Mucosa of rectum (tissue), 2 donors: ENCODE results near the gene CX3CR1.

ENCODE experiments used
- H3K27ac ChIP-seq, 2 donors: one replicate each; pipeline ENCODE4 v1.7.0; 2013; ENCODE audit warnings: inconsistent platforms in 2 of 2, low read depth in 2 of 2, low read length in 2 of 2
- H3K27me3 ChIP-seq, 2 donors: one replicate each; pipeline ENCODE4 v1.7.0; 2013; ENCODE audit warnings: low read length in 2 of 2; ENCODE audit not compliant: control insufficient read depth in 2 of 2, insufficient read depth in 2 of 2
- H3K36me3 ChIP-seq, 2 donors: one replicate each; pipeline ENCODE4 v1.7.0; 2013; ENCODE audit warnings: low read length in 2 of 2; ENCODE audit not compliant: control insufficient read depth in 2 of 2, insufficient read depth in 2 of 2
- H3K4me1 ChIP-seq, 2 donors: one replicate each; pipeline ENCODE4 v1.7.0; 2013; ENCODE audit warnings: low read length in 2 of 2, mild to moderate bottlenecking in 1 of 2; ENCODE audit not compliant: control insufficient read depth in 2 of 2, insufficient read depth in 2 of 2
- H3K4me3 ChIP-seq, 2 donors: one replicate each; pipeline ENCODE4 v1.7.0; 2013; ENCODE audit warnings: low read length in 2 of 2
- H3K9ac ChIP-seq, 2 donors: one replicate each; pipeline ENCODE4 v1.7.0; 2013; ENCODE audit warnings: low read length in 2 of 2, low read depth in 1 of 2, mild to moderate bottlenecking in 1 of 2
- H3K9me3 ChIP-seq, 2 donors: one replicate each; pipeline ENCODE4 v1.7.0; 2013; ENCODE audit warnings: low read length in 2 of 2; ENCODE audit not compliant: control insufficient read depth in 2 of 2
- donor health status: healthy.
- donor health status: Normal muscosa, but diverticular disease.

CX3CR1 gene

DNA sequence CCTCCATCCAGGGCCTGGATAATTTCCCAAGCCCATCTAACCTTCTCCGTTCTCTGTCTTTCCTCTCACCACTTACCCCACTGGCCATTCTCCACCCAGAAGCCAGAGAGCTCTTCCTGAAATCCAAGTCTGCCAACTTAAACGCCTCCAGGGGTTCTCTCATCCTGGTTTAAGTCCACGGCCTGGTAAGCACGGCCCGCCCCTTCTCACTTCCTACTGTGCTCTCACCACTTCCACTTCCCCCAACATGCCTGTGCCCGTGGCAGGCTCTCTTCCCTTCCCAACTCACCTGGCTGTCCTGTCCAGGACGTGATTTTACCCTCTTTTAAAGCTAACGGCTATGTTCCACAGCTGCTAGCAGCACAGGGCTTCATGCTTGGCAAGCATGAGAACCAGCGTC is 1.7 kb upstream of the CX3CR1 start:
- Histone ChIP-seq H3K36me3 (no peaks in the 10 kb centered on the region), H3K27me3 (no peaks in the 10 kb centered on the region), H3K4me3 (no peak overlapping the region), H3K9me3 (no peaks in the 10 kb centered on the region), H3K4me1 (no peaks in the 10 kb centered on the region), H3K9ac (no peak overlapping the region), H3K27ac (no peak overlapping the region)

DNA sequence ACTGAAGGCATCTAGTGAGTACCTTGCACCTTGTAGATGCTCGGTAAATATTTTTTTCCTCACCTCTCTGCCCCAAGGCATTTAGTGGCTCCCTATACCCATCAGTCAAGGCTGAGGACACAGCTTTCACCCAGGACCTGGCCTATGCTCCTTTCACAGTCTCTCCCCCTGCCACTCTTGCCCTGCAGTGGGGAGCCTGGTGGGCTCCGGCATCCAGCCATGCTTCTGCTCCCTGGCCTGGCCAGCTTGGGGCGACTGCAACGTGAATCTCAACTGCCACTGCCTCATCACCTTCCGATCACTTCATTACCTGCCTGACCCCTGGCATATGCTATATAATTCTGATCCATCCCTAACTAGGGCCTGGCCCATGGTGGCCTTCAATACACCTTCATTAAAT is 735 bp upstream of the CX3CR1 start:
- Histone ChIP-seq H3K9me3 (no peaks in the 10 kb centered on the region), H3K27ac (no peak overlapping the region), H3K36me3 (no peaks in the 10 kb centered on the region), H3K4me3 (no peak overlapping the region), H3K4me1 (no peaks in the 10 kb centered on the region), H3K27me3 (no peaks in the 10 kb centered on the region), H3K9ac (no peak overlapping the region)

DNA sequence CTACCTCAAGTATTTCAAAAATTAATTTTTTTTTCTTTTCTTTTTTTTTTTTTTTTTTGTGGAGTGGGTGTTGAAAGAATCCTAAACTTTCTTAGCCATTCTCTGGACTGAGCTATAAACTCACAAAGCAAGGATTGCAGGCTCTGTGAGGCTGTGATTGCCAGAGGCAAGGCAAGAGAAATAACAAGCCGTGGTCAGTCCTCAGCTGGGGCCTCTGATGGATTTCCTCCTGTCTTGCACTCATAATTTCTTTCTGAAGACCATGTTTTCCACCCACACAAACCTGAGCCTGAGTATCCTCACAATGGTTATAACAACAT is 1.3 kb downstream of the CX3CR1 start:
- Histone ChIP-seq H3K9ac (no peak overlapping the region), H3K4me1 (no peaks in the 10 kb centered on the region), H3K36me3 (no peaks in the 10 kb centered on the region), H3K27ac (no peak overlapping the region), H3K4me3 (no peak overlapping the region), H3K9me3 (no peaks in the 10 kb centered on the region), H3K27me3 (no peaks in the 10 kb centered on the region)

DNA sequence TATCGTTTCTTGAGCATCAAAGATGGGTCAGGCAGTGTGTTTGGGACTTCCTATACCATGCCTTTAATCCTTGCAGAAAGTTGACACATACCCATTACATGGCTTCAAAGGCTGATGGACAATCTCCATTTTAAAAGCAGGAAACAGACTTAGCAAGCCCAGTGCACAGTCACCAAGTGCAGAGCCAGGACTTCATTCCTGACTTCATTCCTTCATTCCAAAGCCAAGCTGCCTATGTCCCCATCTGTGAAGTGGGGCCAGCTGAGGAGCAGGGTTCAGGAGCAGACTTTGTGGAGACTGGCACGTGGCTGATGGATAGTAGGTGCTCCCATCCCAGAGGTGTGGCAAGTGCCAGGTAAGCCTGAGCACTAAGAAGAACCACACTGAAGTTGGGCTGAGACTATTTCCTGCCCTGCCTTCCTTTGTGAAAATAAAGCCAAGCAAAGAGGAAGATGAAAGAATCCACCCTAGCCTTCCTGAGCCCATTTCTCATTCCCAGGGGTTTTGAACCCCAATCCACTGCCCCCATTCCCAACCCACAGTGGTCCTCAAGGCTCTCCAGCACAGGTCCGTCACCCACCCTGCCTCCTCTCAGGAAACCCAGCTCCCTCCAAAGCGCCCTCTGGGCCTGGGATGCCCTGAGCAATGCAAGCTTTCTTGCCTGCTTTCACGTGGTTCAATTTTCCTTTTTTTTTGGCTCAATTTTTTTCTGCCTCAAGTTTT is 1.8 kb downstream of the CX3CR1 start:
- H3K4me3 ChIP-seq = no peak overlapping the region
- no peaks in the 10 kb centered on the region for H3K4me1 ChIP-seq
- no peaks in the 10 kb centered on the region for H3K9me3 ChIP-seq
- H3K27ac ChIP-seq = no peak overlapping the region
- H3K9ac ChIP-seq = no peak overlapping the region
- H3K36me3 ChIP-seq = no peaks in the 10 kb centered on the region
- H3K27me3 ChIP-seq = no peaks in the 10 kb centered on the region

GRCh38 chr3:39276746-39277145 is 3.1 kb downstream of the CX3CR1 start:
- Histone ChIP-seq H3K27me3 (no peaks in the 10 kb centered on the region), H3K9me3 (no peaks in the 10 kb centered on the region), H3K27ac (no peak overlapping the region), H3K9ac (no peak overlapping the region), H3K4me3 (no peak overlapping the region), H3K4me1 (no peaks in the 10 kb centered on the region), H3K36me3 (no peaks in the 10 kb centered on the region)

GRCh38 chr3:39275963-39276593 is 3.8 kb downstream of the CX3CR1 start:
- no peak overlapping the region for H3K4me3 ChIP-seq

GRCh38 chr3:39275052-39275451 is 4.8 kb downstream of the CX3CR1 start:
- no peaks in the 10 kb centered on the region for H3K27me3 ChIP-seq
- no peaks in the 10 kb centered on the region for H3K36me3 ChIP-seq
- H3K4me3 ChIP-seq = no peak overlapping the region
- H3K9me3 ChIP-seq = no peaks in the 10 kb centered on the region
- no peak overlapping the region for H3K27ac ChIP-seq
- no peaks in the 10 kb centered on the region for H3K4me1 ChIP-seq
- no peak overlapping the region for H3K9ac ChIP-seq

More at GRCh38 chr3:39275963-39276593, 3.8 kb downstream of the CX3CR1 start:
- Histone ChIP-seq H3K4me1 (no peaks in the 10 kb centered on the region), H3K27ac (no peak overlapping the region), H3K9me3 (no peaks in the 10 kb centered on the region), H3K36me3 (no peaks in the 10 kb centered on the region), H3K9ac (no peak overlapping the region), H3K27me3 (no peaks in the 10 kb centered on the region)

DNA sequence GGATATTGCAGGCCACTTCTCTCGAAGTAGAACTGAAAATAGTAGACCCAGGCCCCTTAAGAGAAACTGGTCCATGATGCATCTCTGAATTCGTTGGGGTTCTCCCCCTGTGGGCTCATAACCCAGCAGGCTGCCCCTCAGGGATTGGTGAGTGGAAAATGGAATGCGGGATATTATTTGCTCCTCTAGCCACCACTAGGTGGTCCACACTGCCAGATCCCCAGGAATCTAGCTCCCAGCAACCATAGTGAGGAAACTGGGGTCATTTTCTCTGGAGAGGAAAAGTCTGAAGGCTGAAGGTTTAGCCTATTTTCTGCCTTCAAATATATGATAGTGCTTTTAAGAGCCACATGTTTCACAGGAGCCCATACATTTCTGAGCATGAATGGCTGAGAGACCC is 6.7 kb downstream of the CX3CR1 start:
- H3K4me3 ChIP-seq = no peak overlapping the region
- H3K4me1 ChIP-seq = no peaks in the 10 kb centered on the region
- no peak overlapping the region for H3K27ac ChIP-seq
- H3K9ac ChIP-seq = no peak overlapping the region
- no peaks in the 10 kb centered on the region for H3K36me3 ChIP-seq
- no peaks in the 10 kb centered on the region for H3K9me3 ChIP-seq
- no peaks in the 10 kb centered on the region for H3K27me3 ChIP-seq

- Histone ChIP-seq H3K4me3 (no peak overlapping the region), H3K27ac (no peak overlapping the region), H3K9me3 (no peaks in the 10 kb centered on the region), H3K4me1 (no peaks in the 10 kb centered on the region), H3K9ac (no peak overlapping the region), H3K36me3 (no peaks in the 10 kb centered on the region), H3K27me3 (no peaks in the 10 kb centered on the region)
Measured at GRCh38 chr3:39272191-39272590, 7.6 kb downstream of the CX3CR1 start.

GRCh38 chr3:39271363-39271914 is 8.4 kb downstream of the CX3CR1 start:
- H3K4me1 ChIP-seq = no peaks in the 10 kb centered on the region
- no peak overlapping the region for H3K4me3 ChIP-seq
- H3K9me3 ChIP-seq = no peaks in the 10 kb centered on the region
- no peaks in the 10 kb centered on the region for H3K36me3 ChIP-seq
- no peaks in the 10 kb centered on the region for H3K27me3 ChIP-seq
- no peak overlapping the region for H3K9ac ChIP-seq
- H3K27ac ChIP-seq = no peak overlapping the region
